ENCODE data around the gene INSIG2. TPM values are rescaled to one million over a fixed set of nuclear protein-coding genes. Genes with fewer than 3 reads are reported as not detected.

INSIG2 gene
- 5.6 and 6.1 TPM in 2 replicates for total RNA-seq

GRCh38 chr2:118088051-118089024 is at the start of gene INSIG2:
INSIG2 (plus strand) TSS chr2:118088471; CDS start chr2:118096557, 8,086 bp downstream.

Other genes with a start within 250 kb of the INSIG2 start
- gene CCDC93, start 74.4 kb upstream of the INSIG2 start, total RNA-seq, result 5.4 and 8.0 TPM in 2 replicates

Data from hair follicular keratinocyte (primary cell).